ENCODE results near the gene S100A13.

DNA sequence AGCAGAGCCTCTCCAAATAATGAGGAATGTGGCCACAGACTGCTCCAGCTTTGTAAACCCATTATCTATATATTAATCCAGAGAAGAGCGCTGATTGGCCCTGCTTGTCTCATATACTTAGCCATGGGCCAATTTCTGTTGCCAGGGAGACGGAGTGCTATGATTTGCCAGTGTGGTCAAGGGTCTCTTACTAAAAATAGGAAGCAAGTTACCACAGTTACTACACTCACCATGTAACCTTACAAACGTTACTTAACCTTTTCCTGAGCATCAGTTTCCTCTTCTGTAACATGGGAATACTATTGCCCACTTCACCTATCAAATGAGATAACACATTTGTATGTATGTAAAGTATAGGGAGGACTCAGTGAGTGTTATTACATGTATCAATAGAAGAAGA lies 54.0 kb downstream of the S100A13 start:
- TF ChIP-seq EZH2 (IDR thresholded peaks at IDR 0.05; ENCODE audit: borderline replicate concordance, low read depth, low read length, severe bottlenecking) = no peak
- TF ChIP-seq CTCF (IDR thresholded peaks at IDR 0.05; ENCODE audit: borderline replicate concordance, extremely low read depth, low read length, poor library complexity, severe bottlenecking) = no peak
